Amygdala (tissue), 56 donors: ENCODE results near the gene PRM3.
A peak's percentile ranks its signal among the peaks of the same experiment; 100 is the strongest.
"Not testable (repeated sequence)": the region's sequence is repeated elsewhere in the genome, so short reads cannot be mapped to it uniquely, and the experiment has no call there.

ENCODE experiments used
- DNase-seq, 56 donors: peaks; one replicate each; lab custom pipeline; 2025; lab: John Stamatoyannopoulos, UW

PRM3 gene

DNA sequence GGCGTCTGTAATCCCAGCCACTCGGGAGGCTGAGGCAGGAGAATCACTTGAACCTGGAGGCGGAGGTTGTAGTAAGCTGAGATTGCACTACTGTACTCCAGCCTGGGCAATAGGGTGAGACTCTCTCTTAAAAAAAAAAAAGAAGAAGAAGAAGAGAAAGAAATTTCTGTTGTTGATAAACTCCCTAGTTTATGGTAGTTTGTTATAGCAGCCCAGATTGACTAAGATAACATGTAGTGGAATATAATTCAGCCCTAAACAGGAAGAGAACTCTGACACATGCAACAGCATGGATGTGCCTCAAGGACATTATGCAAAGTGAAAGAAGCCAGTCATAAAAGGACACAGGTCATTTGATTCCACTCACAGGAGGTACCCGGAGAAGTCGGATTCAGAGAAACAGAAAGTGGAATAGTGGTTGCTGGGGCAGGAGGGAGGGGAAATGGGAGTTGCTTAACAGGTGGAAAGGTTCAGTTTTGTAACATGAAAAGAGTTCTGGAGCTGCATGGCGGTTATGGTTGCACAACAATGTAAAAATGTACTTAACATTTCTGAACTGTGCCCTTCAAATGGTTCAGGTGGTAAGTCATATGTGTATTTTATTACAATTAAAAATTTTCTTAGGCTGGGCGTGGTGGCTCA, 33.7 kb upstream of the PRM3 start:
- no peak for DNase-seq

DNA sequence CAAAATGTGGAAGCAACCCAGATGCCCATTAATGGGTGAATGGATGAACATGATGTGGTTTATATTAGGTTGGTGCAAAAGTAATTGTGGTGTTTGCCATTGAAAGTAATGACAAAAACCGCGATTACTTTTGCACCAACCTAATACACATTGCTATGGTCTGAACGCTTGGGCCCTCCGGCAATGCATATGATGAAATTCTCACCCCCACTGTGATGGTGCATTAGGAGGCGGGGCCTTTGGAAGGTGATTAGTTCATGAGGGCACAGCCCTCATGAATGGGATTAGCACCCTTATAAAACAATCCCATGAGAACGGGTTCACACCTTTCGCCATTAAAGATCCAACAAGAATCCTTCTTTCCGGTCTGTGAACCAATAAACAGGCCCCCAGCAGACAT, 33.0 kb upstream of the PRM3 start:
- DNase-seq: no peak

DNA sequence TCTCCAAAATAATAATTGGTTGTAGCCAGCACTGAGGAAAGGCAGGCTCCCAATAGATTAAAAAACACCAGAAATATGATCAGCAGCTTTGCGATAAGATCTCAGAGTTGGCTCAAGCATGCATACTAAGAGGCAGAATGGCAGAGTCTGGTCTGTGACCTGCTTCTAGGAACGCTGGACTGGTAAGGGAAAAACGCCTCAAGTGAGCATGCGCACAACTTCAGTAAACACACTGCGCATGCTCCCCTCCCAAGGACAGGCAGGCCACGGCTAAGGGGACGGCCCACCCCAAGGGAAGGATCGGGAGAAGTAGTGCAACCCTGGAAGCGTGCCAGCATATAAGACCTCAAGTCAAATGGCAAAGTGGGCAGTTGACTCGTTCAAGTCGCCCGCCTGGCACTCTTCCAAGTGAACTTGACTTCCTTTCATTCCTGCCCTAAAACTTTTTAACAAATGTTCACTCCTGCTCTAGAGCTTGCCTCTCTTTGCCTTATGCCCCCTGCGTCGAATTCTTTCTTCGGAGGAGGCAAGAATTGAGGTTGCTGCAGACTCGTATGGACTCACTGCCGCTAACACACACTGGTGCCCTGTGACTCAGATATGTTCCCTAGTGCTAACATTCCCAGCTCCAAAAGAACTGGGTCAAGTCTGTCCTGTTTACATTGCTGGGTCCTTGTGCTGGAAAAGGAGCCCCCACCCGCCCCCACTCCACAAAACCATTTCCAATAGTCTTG, 30.1 kb upstream of the PRM3 start:
- DNase-seq: peak in 1 of 56 donors; percentile 24

DNA sequence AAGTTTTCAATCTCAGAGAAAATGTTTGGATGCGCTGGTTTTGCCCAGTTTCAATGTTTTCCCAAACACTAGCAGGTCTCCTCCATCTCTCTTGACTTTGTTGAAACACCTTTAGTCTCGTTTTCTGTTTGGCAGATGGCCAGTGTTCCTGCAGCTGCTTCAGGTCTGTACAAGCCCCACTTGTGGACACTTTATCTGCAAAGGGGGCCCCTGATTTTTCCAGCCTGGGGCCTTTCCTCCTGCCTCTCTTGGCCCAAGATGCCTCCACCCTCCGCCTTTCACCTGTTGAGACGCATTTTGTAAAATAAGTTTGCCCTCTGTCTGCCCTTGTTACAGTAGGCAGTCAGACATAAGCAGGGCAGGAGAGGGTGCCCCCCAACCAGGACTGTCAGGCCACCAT, 29.5 kb upstream of the PRM3 start:
- DNase-seq: no peak

DNA sequence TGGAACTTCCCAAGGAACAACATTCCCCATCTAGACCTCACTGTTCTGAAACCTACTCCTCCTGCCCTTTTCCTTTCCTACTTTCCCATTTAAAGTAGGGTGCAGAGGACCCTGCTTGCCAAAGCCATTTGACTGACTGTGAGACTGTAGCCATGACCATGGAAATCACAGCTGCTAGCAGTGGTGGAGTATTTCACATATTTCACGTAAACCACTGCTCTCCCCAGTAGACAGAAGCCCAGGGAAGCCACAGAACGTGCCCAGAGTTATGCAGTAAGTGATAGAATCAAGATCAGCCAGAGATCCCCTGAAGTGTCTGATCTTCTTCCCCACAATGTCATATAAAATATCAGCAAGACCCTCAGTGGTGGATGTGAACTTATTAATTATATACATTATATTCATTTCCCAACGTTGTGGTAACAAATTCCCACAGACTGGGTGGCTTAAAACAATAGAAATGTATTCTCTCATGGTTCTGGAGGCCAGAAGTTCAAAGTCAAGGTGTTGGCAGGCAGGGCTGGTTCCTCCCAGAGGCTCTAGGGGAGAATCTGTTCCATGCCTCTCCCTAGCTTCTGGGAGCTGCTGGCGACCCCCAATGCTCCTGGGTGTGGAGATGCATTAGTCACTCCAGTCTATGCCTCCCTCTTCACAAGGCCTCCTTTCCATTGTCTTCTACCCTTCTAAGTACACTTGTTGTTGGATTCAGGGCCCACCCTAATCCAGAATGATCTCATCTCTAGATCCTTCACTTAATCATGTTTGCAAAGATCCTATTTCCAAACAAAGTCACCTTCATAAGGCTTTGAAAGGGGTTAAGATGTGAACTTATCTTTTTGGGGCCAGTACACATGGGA, 28.4 kb upstream of the PRM3 start:
- DNase-seq: no peak

DNA sequence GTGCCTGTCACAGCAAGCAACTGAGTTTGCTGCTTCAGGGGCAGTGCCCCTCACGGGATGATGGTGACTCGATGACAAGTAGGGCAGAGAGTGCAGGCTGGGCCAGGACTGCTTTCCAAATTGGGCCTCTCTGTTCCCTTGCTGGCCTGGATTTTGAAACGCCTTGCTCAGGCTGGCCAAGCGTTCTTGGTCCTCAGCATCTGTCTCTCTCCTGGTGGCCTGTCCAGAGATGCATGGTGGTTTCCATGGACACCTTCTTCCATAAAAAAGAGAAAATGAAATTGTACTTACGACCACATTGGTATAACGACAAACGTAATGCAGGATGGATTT, 27.1 kb upstream of the PRM3 start:
- DNase-seq: no peak

DNA sequence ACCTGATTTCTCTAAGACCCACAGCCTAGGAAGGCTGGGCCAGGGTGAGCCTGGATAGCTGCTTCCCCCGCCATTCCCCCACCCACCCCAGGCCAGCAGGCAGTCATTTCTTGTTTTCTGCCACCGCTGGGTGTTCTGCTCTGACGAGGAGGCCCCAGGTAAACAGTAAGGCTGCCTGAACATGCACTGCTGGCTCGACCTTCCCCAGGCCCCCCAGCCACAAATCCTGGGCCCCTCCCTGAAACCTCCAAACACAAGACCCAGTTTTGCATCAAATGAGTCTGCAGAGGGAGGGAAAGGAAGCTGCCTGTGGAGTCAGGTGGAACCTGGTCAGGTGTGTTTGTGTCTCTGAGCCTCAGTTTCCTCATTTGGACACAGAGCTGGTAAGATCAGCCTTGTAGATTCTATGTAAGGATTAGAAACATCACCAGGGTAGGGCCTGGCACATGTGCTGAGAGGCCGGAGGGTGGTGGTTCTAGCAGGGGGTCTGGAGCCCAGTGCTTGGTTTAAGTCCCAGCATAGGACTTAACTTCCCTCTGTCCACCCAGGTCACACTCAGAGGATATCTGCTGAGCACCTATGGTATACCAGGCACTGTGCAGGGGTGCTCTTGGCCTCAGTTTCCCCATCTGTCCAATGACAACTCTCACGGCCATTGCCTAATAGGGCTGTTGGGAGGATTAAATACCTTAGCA, 26.6 kb upstream of the PRM3 start:
- no peak for DNase-seq

DNA sequence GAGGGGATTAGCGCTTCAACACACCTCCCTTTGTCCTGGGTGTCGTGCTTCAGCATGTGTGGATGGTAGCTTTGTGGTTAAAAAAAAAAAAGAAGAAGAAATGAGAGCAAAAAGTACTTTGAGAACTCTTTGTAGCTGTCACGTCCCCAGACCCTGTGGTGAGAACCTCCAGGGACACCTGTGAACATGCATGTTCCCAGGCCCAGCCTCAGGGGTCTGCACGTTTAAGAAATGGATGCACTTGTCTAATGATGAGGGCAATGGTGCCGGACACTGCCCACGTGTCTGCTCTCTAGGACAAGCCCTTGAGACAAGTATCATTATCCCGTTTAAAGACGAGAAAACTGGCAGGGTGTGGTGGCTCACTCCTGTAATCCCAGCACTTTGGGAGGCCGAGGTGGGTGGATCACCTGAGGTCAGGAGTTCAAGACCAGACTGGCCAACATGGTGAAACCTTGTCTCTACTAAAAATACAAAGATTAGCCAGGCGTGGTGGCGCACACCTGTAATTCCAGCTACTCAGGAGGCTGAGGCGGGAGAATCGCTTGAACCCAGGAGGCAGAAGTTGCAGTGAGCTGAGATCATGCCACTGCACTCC, 25.6 kb upstream of the PRM3 start:
- DNase-seq: not testable (repeated sequence)

DNA sequence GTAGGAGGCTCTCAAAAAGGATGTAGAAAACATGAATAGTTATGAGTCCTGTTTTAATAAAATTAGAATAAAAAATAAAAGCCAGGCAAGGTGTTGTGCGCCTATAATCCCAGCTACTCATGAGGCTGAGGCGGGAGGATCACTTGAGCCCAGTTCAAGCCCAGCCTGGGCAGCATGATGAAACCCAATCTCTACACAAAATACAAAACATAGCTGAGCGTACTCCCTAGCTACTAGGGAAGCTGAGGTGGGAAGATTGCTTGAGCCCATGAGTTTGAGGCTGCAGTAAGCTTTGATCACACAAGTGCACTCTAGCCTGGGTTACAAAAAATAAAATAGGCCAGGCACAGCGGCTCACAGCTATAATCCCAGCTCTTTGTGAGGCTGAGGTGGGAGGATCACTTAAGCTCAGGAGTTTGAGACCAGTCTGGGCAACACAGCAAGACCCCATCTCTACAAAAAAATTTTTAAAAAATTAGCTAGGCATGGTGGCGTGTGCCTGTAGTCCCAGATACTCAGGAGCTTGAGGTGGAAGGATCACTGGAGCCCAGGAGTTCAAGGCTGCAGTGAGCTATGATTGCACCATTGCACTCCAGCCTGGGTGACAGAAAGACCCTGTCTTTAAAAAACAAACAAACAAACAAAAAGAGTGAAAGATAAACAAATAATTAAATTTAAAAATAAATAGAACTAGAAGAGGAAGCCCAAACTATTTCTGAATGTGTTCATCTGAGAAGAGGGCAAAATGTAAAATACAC, 24.9 kb upstream of the PRM3 start:
- no peak for DNase-seq

DNA sequence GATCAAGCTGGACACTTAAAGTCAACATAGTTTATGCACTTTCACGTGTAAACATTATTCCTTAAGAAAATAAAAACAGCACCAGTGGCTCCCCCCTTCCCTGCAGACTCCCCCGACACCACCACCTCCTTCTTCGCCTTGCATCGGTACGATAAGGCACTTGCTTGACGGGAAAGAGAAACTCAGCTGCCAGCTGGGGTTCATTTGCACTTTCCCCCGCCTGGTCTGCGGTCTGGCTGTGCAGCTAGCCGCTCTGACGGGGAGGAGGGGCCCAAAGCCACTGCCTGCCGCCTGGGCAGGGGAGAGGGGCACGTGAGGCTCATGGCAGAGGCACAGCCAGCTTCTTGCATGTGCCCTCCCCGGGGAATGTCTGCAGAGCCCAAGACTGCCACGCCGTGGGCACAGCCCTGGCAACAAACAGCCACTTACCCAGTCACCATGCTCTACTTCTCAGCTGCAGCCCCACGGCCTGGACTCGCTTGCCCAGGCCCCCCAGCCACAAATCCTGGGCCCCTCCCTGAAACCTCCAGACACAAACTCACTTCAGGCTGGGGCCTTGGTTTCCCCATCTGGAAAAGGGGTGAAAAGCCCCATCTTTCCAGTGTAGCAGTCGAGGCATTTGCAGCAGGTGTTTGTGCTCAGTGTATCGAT, 24.2 kb upstream of the PRM3 start:
- DNase-seq: peak in 54 of 56 donors; percentile 4 to 83 (median 57)

DNA sequence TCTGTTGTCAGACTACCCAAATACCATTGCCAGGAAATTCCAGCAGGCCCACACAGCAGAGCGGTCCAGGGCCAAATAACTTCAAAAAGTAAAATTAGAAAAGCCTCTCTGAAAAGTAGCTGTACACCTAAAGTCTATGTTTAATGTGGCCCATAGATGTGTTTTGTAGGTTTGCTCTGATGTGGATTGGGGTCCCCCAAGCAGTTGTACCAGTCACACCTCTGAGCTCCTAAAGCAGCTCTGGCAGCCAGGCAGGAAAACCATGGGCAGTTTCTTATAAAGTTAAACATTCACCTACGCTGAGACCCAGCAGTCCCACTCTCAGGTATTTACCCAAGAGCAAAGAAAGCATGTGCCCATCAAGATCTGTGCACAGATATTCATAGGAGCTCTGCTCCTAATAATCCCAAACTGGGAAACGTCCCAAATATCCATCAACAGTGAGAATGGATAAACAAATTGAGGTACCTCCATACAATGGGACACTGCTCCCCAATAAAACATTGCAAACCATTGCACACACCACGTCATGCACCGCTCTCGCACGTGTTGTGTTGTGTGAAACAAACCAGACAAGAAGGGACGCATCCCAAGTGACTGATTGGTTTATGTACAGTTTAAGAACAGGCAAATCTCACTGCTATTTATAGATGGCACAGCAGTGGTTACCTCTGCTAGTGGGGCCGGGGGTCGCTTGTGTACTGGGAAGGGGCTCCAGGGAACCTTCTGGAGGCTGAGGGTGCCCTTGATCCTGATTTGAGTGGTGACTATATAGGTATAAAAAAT, 23.5 kb upstream of the PRM3 start:
- no peak for DNase-seq

DNA sequence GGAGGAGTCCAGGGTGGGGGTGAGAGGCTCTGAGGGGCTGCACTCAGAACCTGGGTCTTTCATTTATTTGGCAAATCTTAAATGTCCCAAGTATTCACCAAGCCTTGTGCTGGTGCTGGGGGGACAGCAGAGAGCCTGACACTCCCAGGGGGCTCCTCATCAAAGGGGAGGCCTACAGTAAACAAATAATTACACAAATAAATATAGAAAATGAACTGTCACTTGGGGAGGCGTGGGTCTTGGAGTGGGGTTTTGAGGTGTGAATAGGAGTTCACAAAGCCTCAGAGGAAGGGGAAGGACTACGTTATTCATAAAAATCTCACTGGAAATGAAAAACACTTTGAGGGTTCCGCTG, 22.9 kb upstream of the PRM3 start:
- no peak for DNase-seq

DNA sequence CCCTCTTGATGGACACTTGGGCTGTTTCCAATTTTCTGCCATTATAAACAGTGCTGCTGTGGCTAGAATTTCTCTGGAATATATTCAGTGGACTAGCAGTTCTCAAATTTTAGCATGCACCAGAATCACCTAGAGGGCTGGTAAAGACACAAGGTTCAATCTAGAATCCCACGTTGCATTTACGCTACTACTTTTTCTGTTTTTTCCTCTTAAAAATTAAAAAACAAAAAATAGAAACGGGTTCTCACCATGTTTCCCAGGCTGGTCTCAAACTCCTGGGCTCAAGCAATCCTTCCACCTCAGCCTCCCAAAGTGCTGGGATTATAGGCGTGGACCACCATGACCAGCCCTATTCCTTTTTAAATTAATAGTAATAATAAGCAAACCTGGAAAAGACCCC, 22.2 kb upstream of the PRM3 start:
- DNase-seq: no peak

DNA sequence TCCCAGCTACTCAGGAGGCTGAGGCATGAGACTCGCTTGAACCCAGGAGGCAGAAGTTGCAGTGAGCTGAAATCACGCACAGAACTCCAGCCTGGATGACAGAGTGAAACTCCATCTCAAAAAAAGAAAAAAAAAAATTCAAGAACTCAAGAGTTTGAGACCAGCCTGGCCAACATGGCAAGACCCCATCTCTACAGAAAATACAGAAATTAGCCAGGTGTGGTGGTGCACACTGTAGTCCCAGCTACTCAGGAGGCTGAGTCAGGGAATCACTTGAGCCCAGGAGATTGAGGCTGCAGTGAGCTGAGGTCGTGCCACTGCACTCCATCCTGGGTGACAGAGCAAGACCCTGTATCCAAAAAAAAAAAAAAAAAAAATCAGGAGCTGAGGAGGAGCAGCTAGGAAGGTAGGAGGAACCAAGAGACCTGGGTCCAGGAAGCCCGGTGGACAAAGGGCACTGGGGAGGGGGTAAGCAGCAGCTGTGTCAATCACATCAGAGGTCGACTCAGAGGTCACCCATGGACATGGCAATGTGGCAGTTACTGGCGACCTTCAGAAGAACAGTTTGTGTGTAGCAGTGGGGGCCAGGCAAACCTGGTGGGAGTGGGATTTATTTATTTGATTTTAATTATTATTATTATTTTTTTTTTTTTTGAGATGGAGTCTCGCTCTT, 18.8 kb upstream of the PRM3 start:
- DNase-seq: no peak

DNA sequence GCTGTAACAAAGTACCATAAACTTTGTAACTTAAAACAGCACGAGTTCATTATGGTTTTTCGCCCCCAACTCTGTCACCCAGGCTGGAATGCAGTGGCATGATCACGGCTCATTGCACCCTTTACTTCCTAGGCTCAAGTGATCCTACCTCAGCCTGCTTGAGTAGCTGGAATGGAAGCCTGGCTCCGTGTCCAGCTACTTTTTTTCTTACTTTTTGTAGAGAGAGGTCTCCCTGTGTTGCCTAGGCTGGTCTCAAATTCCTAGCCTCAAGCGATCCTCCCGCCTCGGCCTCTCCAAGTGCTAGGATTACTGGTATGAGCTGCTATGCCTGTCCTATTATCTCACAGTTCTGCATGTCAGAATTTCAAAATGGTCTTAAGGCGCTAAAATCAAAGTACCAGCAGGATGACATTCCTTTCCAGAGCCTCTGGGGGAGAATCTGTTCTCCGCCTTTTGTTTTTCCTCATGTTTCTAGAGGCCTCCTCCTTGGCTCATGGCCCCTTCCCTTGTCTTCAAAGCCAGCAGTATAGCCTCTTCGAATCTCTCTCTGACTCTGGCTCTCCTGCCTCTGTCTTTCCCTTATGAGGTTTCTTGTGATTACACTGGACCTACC, 17.8 kb upstream of the PRM3 start:
- no peak for DNase-seq

DNA sequence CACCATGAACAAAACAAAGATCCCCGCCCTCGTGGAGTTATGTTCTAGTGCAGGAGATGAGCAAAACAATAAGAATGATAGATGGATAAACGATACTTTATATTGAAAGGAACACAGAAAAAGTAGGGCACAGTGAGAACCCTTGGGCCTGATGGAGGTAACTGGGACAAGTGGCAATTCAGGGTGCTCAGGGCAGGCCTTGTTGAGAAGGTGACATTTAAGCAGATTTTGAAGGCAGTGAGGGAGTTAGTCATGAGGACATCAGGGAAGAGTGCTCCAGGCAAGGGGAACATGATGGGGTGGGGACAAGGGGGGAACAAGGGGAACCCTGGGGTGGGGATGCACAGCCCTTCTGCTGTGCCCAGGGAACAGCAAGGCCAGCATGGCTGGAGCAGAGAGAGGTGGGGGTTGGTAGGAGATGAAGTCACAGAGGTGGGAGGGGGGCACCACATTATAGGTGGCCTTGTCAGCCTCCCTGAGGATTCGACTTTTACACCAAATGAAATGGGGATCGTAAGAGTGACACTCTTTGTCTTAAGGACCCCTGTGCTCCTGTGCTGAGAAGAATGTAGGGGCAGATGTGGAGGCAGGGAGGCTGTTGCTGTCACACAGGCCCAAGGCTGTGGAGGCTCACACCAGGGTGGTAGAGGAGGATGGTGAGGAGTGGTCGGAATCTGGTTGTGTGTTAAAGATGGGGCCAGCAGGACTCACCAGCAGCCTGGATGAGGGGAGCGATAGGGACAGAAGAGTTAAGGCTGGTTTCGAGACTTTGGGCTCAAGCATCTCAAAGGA, 16.9 kb upstream of the PRM3 start:
- no peak for DNase-seq

DNA sequence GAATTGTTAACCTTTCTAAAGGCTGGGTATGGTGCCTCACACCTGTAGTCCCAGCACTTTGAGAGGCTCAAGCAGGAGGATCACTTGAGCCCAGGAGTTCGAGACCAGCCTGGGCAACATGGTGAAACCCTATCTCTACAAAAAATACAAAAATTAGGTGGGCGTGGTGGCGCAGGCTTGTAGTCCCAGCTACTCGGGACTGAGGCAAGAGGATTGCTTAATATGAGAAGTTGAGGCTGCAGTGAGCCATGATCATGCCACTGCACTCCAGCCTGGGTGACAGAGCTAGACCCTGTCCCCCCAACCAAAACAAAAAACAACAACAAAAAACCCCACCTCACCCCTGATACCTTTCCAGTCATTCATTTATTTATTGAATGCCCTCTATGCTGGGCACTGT, 16.3 kb upstream of the PRM3 start:
- not testable (repeated sequence) for DNase-seq
